DND-41 (cell line): ENCODE data around the gene UBTD1.

Experiments
- ATAC-seq: fragments of 200-7000 bp; cut with Tn5 transposase; 3 replicates; pipeline ENCODE4 v1.9.1; 2021; ENCODE audit warnings: low read depth; ENCODE audit not compliant: insufficient read depth
- DNase-seq: peaks from one replicate; pipeline ENCODE4 v3.0.0-alpha.2; 2020
- H2AFZ ChIP-seq: 2 replicates; pipeline ENCODE4 v1.6.0; 2012; ENCODE audit warnings: low read depth, low read length
- H3K27ac ChIP-seq: 2 replicates; pipeline ENCODE4 v1.5.1; 2012; ENCODE audit warnings: low read length, inconsistent platforms
- H3K27me3 ChIP-seq: fragments of 200-600 bp; sonication (generic); 2 replicates; pipeline ENCODE4 v1.6.0; 2012; ENCODE audit warnings: low read length, mild to moderate bottlenecking, inconsistent platforms; ENCODE audit not compliant: insufficient read depth, poor library complexity
- H3K36me3 ChIP-seq: 2 replicates; pipeline ENCODE4 v1.5.1; 2012; ENCODE audit warnings: low read length, inconsistent platforms; ENCODE audit not compliant: insufficient read depth
- H3K4me1 ChIP-seq: 2 replicates; pipeline ENCODE4 v1.5.1; 2012; ENCODE audit warnings: mild to moderate bottlenecking, low read length; ENCODE audit not compliant: insufficient read depth
- H3K4me2 ChIP-seq: 2 replicates; pipeline ENCODE4 v1.6.0; 2012; ENCODE audit warnings: mild to moderate bottlenecking, moderate library complexity, low read length, inconsistent platforms; ENCODE audit not compliant: insufficient read depth
- H3K4me3 ChIP-seq, 2 experiments: fragments of 200-600 bp in 1 of 2; shearing (Covaris generic) in 1 of 2; 2 replicates each; pipeline ENCODE4 v1.5.1; 2012 to 2016; ENCODE audit warnings: inconsistent platforms in 2 of 2, low read length in 2 of 2, mild to moderate bottlenecking in 2 of 2, low read depth in 1 of 2, moderate library complexity in 1 of 2
- H3K79me2 ChIP-seq: 2 replicates; pipeline ENCODE4 v1.6.0; 2012; ENCODE audit warnings: low read length, inconsistent platforms; ENCODE audit not compliant: insufficient read depth
- H3K9ac ChIP-seq: 2 replicates; pipeline ENCODE4 v1.6.0; 2012; ENCODE audit warnings: low read depth, mild to moderate bottlenecking, inconsistent platforms, low read length, moderate library complexity
- H3K9me3 ChIP-seq: 2 replicates; pipeline ENCODE4 v1.5.1; 2012; ENCODE audit warnings: low read length, moderate library complexity, mild to moderate bottlenecking, inconsistent platforms; ENCODE audit not compliant: insufficient read depth, severe bottlenecking
- H4K20me1 ChIP-seq: 2 replicates; pipeline ENCODE4 v1.6.0; 2012; ENCODE audit warnings: low read length; ENCODE audit not compliant: insufficient read depth
- CTCF ChIP-seq: IDR thresholded peaks from 2 replicates; pipeline ENCODE4 v1.5.1; 2012; ENCODE audit warnings: borderline replicate concordance, low read length, moderate library complexity, mild to moderate bottlenecking; ENCODE audit not compliant: poor library complexity, severe bottlenecking; ENCODE audit errors: extremely low read depth
- EZH2 ChIP-seq: IDR thresholded peaks from 3 replicates; pipeline ENCODE4 v1.6.1; 2012; ENCODE audit warnings: borderline replicate concordance, low read depth, mild to moderate bottlenecking, moderate library complexity, low read length, inconsistent platforms; ENCODE audit not compliant: severe bottlenecking

Gene UBTD1

GRCh38 chr10:97580421-97581367 is 82.0 kb downstream of the UBTD1 start:
- Histone ChIP-seq H3K27ac (no peak overlapping the region), H3K27me3 (no peaks in the 10 kb centered on the region), H3K4me3 (no peak overlapping the region), H3K36me3 (no peaks in the 10 kb centered on the region), H4K20me1 (no peaks in the 10 kb centered on the region; the same call in 1 of the 2 replicates), H2AFZ (no peak overlapping the region), H3K4me1 (no peaks in the 10 kb centered on the region), H3K9ac (no peak overlapping the region), H3K79me2 (no peaks in the 10 kb centered on the region), H3K4me2 (no peak overlapping the region), H3K9me3 (no peaks in the 10 kb centered on the region)
- DNase-seq (no peak), ATAC-seq (no peak)
- TF ChIP-seq CTCF (no peak), EZH2 (no peak)

- ATAC-seq = no peak
- Histone ChIP-seq H3K79me2 (no peaks in the 10 kb centered on the region), H3K9ac (no peak overlapping the region), H3K9me3 (no peaks in the 10 kb centered on the region), H3K36me3 (no peaks in the 10 kb centered on the region), H3K27ac (no peak overlapping the region), H2AFZ (no peak overlapping the region), H4K20me1 (no peaks in the 10 kb centered on the region; the same call in 1 of the 2 replicates), H3K4me3 (no peak overlapping the region), H3K27me3 (peaks cover 6% of the 10 kb centered on the region), H3K4me1 (no peaks in the 10 kb centered on the region), H3K4me2 (no peak overlapping the region)
- no peak for TF ChIP-seq EZH2
- TF ChIP-seq CTCF = no peak
- DNase-seq = no peak
Observed at GRCh38 chr10:97582169-97582568, 83.4 kb downstream of the UBTD1 start.

- Histone ChIP-seq H3K9me3 (no peaks in the 10 kb centered on the region), H3K79me2 (no peaks in the 10 kb centered on the region), H3K4me3 (no peak overlapping the region), H2AFZ (no peak overlapping the region), H3K36me3 (no peaks in the 10 kb centered on the region), H3K9ac (no peak overlapping the region), H4K20me1 (no peaks in the 10 kb centered on the region; the same call in 1 of the 2 replicates), H3K4me2 (no peak overlapping the region), H3K27ac (no peak overlapping the region), H3K27me3 (peaks cover 6% of the 10 kb centered on the region), H3K4me1 (no peaks in the 10 kb centered on the region)
- TF ChIP-seq CTCF = no peak
- no peak for TF ChIP-seq EZH2
- no peak for ATAC-seq
- no peak for DNase-seq
Observed at GRCh38 chr10:97583476-97583875, 84.8 kb downstream of the UBTD1 start.
